GM18499 (cell line): ENCODE results near the gene RARS1.
"Not testable (repeated sequence)": the region's sequence is repeated elsewhere in the genome, so short reads cannot be mapped to it uniquely, and the experiment has no call there.

Experiments
- ATAC-seq: cut with Tn5 transposase; IDR thresholded peaks from one replicate; pipeline ENCODE4 v1.9.1; 2021; ENCODE audit warnings: moderate number of reproducible peaks; ENCODE audit not compliant: insufficient read depth, unreplicated experiment

The RARS1 gene

DNA sequence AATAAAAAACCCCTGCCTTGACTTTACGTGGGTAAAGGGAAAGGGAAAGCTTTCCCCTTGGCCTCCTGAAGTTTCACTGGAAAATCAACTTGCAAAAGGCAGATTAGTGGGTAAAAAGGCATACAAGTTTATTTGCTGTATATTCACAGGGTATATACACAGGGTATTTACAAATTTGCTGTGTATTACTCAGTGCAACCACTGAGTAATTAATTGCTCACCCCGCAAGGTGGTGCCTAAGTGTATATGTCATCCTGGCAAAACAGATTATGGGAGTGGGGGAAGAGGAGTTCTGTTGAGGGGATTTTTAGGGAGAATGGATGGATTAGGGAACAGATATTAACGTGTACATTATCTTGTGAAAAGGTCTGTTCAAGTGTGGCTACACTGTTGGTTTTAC, 7.1 kb upstream of the RARS1 start:
- no peak for ATAC-seq

- ATAC-seq = no peak
Measured at GRCh38 chr5:168480601-168481000, 5.7 kb upstream of the RARS1 start.

DNA sequence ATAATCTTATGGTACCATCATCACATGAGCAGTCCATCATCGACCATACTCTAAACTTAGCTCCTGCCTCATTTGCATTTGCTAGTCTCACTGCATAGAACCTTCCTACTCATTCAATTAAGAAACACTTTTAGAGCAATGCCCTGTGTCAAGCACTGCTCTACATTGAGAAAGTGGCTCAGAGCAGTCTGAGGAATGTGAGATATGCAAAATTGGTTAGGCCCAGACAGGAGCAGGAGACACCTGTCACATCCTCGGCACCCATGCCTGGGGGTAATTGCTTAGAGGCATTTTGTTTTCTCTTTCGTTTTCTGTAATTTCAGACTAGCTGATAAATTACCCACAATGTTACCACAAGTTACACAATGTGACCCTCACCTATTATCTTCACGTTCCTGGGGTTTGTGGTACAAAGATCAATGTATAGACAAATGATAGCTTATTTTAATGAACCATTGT, 4.9 kb upstream of the RARS1 start:
- peak; percentile 97 for ATAC-seq

DNA sequence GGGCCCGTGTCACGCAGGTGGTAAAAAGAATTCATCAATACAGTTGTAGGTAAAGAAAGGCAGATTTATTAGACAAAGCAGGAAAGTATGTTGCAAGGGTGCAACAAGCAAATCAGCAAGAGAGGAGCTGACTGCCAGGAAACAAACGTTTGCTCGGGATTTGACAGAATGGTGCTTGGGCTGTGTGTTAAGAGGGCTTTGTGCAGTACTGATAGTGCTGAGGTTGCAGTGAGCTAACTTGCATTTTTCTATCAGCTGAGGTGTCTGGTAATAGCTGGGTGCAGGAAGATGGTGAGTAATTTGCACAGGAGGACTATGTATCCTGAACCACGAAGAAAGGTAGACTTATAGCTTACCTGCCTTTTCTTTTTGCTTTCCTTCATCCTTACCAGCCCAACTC, 3.9 kb upstream of the RARS1 start:
- ATAC-seq = no peak

GRCh38 chr5:168489059-168489458, 2.8 kb downstream of the RARS1 start:
- no peak for ATAC-seq

GRCh38 chr5:168494057-168494555, 7.8 kb downstream of the RARS1 start:
- ATAC-seq = no peak

GRCh38 chr5:168502563-168503237, 16.4 kb downstream of the RARS1 start:
- no peak for ATAC-seq

GRCh38 chr5:168513861-168514428, 27.7 kb downstream of the RARS1 start:
- no peak for ATAC-seq

- no peak for ATAC-seq
Measured at GRCh38 chr5:168525856-168526255, 39.6 kb downstream of the RARS1 start.

DNA sequence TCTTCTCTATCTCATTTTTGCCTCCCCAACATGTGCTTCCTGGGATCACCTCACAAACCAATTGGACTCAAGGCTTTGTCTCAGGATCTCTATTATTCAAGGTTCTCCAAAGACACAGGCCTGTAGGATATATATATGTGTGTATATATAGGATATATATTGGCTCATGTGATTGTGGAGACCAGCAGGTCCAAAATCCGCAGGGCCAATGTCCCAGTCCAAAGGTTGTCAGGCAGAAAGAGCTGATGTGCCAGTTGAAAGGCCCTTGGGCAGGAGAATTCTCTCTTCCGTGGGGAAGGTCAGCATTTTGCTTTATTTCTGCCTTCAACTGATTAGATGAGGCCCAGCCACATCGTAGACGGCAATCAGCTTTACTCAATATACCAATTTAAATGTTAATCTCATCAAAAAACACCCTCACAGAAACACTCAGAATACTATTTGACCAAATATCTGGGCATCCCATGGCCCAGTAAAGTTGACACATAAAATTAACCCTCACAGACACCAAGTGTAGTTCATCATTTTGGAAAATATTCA, 41.6 kb downstream of the RARS1 start:
- ATAC-seq = no peak

DNA sequence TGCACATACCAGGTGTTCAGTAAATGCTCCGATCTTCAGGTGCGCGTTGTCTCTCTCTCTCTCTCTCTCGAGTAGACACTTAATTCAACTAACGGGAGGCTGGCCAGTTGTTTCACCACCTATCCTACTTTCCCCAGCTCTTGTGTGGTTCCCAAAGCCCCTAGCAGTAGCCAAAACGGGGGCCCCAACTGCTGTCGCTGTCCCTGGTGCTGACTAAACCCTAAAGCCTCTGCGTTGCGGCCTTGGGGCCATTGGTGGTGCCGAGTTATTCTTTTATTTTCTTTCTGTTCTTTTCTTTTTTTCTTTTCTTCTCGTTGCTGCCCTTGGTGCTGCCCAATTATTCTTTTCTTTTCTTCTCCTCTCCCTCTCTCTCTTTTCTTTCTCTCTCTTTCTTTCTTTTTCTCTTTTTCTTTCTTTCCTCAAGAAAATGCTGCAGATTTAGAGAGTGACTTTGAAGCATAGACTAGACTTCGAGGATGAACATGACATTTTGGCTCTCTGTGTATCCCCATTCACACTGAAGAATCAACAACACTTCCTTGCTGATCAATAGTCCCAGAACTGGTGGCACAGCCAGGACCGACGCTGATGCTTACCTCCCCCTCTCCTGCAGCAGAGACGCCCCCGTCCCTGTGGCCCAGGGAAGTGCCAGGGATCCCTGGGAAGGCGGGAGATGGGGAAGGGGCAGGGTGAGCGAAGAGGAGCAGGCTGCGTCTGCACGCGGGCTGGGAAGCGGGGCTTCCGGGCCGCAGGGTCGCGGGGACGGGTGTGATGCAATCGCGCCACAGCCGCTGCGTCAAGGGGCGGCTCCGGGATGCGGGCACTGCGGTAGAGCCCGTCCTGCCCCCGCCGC, 42.5 kb downstream of the RARS1 start, which contains the start of gene FBLL1:
Gene FBLL1 (plus strand): TSS at position 785 of the 853 bp plus-strand sequence. CDS start 200 bp downstream, outside the sequence.
- no peak for ATAC-seq

DNA sequence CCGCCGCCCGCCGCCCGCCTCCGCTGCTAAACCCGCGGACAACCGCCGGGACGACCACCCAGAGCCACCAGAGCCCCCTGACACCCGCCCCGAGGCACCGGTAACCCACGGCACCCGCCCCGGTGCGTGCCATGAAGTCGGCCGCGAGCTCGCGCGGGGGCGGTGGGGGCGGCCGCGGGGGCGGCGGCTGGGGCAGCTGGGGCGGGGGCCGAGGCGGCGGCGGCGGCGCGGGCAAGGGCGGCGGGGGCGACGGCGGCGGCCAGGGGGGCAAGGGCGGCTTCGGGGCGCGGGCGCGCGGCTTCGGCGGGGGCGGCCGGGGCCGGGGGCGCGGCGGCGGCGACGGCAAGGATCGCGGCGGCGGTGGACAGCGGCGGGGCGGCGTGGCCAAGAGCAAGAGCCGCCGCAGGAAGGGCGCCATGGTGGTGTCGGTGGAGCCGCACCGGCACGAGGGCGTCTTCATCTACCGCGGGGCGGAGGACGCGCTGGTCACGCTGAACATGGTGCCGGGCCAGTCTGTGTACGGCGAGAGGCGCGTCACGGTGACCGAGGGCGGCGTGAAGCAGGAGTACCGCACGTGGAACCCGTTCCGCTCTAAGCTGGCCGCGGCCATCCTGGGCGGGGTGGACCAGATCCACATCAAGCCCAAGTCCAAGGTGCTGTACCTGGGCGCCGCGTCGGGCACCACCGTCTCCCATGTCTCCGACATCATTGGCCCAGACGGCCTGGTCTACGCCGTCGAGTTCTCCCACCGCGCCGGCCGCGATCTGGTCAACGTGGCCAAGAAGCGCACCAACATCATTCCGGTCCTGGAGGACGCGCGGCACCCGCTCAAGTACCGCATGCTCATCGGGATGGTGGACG, 43.3 kb downstream of the RARS1 start:
- no peak for ATAC-seq

- ATAC-seq = no peak
Measured at GRCh38 chr5:168530621-168531150, 44.4 kb downstream of the RARS1 start.

GRCh38 chr5:168531191-168531590, 44.9 kb downstream of the RARS1 start:
- no peak for ATAC-seq

- no peak for ATAC-seq
Measured at GRCh38 chr5:168531987-168532864, 46.0 kb downstream of the RARS1 start.

- ATAC-seq = not testable (repeated sequence)
Measured at GRCh38 chr5:168534351-168534750, 48.1 kb downstream of the RARS1 start.

DNA sequence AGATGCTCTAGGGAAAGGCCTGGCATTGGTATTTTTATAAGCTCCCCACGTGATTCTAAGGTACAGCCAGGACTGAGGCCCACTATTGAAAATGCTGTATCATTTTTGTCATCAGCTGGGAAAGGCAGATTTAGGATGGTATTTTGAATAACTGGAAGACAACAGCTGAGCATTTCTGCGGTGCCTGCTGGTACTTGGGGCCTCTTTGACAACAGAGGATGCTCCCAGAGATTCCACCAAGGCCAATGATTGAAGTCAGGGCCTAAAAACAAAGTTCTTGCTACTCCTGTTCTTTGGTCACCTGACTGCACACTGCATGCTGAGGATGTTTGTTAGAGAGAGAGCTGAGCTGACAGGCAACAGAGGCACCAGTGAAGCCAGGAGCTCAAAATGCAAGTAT, 50.9 kb downstream of the RARS1 start:
- ATAC-seq = no peak

DNA sequence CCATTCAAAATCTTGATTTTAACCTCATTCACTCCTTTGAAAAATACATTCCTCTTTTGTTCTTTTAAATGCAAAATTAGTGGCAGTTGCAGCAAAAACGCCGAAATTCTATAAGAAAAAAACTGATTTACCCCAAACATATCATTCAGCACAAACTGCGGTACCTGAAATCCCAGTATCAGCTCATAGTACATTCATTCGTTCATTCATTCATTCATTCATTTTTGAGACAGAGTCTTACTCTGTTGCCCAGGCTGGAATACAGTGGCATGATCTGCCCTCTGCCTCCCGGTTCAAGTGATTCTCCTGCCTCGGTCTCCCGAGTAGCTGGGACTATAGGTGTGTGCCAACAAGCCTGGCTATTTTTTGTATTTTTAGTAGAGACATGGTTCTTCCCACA, 63.3 kb downstream of the RARS1 start:
- ATAC-seq = no peak

DNA sequence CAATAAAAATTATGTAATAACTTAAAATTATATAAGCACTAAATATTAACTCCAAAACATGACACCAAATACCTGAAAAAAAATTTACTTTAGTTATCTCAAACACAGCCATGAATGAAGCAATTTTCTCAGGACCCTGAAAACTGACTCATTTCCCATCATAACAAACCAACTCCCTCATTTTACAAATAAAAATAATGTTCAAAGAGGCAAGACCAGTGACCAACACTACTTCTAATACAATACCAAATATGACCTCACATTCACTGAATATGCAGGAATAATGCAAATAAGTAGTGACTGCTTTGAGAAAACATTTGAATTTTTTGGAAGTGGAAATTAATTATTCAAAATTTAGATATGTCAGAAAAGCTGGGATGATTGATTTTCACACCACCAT, 64.4 kb downstream of the RARS1 start:
- no peak for ATAC-seq
